Measurements from ENCODE around the gene GRAP2. TPM values are rescaled to one million over a fixed set of nuclear protein-coding genes. Genes with fewer than 3 reads are reported as not detected.

The GRAP2 gene
- total RNA-seq, 1 donor from 2014 or later = not detected

DNA sequence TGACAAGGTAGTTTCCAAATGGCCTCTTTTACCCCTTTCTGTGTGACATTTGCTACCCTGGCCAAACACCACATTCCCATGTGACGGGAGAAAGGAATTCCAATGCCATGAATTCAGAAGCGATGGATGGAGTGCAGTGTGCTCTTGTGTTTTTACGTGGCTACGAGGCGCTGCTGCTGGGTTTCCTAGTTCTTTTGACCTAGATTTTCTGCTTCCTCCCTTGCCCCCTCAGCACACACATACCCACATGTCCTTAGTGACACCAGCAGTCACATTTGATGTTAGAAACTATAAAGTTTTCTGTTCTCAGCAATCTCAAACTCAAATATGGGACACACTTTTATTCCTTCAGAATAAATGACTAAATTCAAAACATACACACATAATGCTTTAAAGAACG, 51.5 kb downstream of the GRAP2 start:
- H3K36me3 ChIP-seq (ENCODE audit: control insufficient read depth, insufficient read depth, low read length) = no peaks in the 10 kb centered on the region
- H3K27me3 ChIP-seq (ENCODE audit: control insufficient read depth, insufficient read depth, low read length) = peaks cover 4% of the 10 kb centered on the region
- peak; percentile 13 for FAIRE-seq
- TF ChIP-seq CTCF (IDR thresholded peaks at IDR 0.05; ENCODE audit: insufficient read depth, low read length, severe bottlenecking) = no peak
- no peak for DNase-seq (ENCODE audit: low read depth)
- no peak overlapping the region for H3K4me3 ChIP-seq (ENCODE audit: low read depth, low read length)

DNA sequence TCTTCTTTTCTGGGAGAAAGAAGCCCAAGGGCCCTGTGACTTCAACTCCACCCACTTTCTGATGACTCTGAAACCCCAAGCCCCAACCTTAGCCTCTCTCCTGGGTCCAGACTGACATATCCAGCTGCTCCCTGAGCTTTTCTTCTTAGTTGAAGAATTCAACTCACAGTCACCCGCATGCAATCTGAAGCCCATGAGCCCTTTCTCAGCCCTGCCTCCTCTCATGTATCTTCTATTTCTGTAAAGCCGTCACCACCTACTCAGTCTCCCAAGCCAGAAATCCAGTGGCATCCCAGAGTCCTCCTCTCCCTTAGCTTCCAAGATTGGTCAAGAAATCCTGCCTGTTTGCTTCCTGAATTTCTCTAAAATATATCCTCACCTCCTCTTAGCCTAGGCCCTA, 52.2 kb downstream of the GRAP2 start:
- Histone ChIP-seq H3K36me3 (ENCODE audit: control insufficient read depth, insufficient read depth, low read length) (no peaks in the 10 kb centered on the region), H3K4me3 (ENCODE audit: low read depth, low read length) (no peak overlapping the region), H3K27me3 (ENCODE audit: control insufficient read depth, insufficient read depth, low read length) (peaks cover 4% of the 10 kb centered on the region)
- FAIRE-seq (peak; percentile 58), DNase-seq (ENCODE audit: low read depth) (no peak)
- no peak for TF ChIP-seq CTCF (IDR thresholded peaks at IDR 0.05; ENCODE audit: insufficient read depth, low read length, severe bottlenecking)

GRCh38 chr22:39954584-39955055, 53.7 kb downstream of the GRAP2 start:
- Histone ChIP-seq H3K36me3 (ENCODE audit: control insufficient read depth, insufficient read depth, low read length) (no peaks in the 10 kb centered on the region), H3K4me3 (ENCODE audit: low read depth, low read length) (no peak overlapping the region), H3K27me3 (ENCODE audit: control insufficient read depth, insufficient read depth, low read length) (peaks cover 4% of the 10 kb centered on the region)
- TF ChIP-seq CTCF (IDR thresholded peaks at IDR 0.05; ENCODE audit: insufficient read depth, low read length, severe bottlenecking) = no peak
- no peak for DNase-seq (ENCODE audit: low read depth)
- FAIRE-seq = no peak

DNA sequence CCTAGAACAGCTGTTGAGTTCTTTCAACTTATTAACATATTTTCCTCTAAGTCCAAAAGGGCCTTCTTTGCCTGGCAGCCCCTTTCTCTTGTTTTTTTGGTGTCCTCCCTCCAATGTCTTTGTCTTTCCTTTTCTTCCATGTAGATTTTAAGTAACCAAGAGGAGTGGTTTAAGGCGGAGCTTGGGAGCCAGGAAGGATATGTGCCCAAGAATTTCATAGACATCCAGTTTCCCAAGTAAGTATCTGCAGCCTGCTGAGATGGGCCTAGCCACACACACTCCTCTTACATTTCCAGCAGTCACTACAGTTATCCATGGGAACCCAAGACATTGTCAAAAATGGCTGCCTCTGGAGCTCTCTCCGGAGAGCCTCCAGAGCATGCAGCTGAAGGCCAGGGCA, 54.8 kb downstream of the GRAP2 start:
- no peaks in the 10 kb centered on the region for H3K36me3 ChIP-seq (ENCODE audit: control insufficient read depth, insufficient read depth, low read length)
- H3K27me3 ChIP-seq (ENCODE audit: control insufficient read depth, insufficient read depth, low read length) = peaks cover 2% of the 10 kb centered on the region
- TF ChIP-seq CTCF (IDR thresholded peaks at IDR 0.05; ENCODE audit: insufficient read depth, low read length, severe bottlenecking) = no peak
- DNase-seq (ENCODE audit: low read depth) (no peak), FAIRE-seq (no peak)
- H3K4me3 ChIP-seq (ENCODE audit: low read depth, low read length) = no peak overlapping the region

- no peak for TF ChIP-seq CTCF (IDR thresholded peaks at IDR 0.05; ENCODE audit: insufficient read depth, low read length, severe bottlenecking)
- no peaks in the 10 kb centered on the region for H3K36me3 ChIP-seq (ENCODE audit: control insufficient read depth, insufficient read depth, low read length)
- DNase-seq (ENCODE audit: low read depth) = no peak
- no peak for FAIRE-seq
- no peak overlapping the region for H3K4me3 ChIP-seq (ENCODE audit: low read depth, low read length)
- H3K27me3 ChIP-seq (ENCODE audit: control insufficient read depth, insufficient read depth, low read length) = no peaks in the 10 kb centered on the region
These were observed 56.2 kb downstream of the GRAP2 start for GRCh38 chr22:39956932-39957664.
